ENCODE results near the gene NPHS1.

Gene NPHS1

GRCh38 chr19:35897706-35898451, 45.6 kb upstream of the NPHS1 start:
- ChIA-PET CTCF (interaction anchor here (0.6 to 0.9 kb wide), 3 partner anchors 14 to 240 kb away, joined by 3 to 5 read pairs (median 4); no protein-coding TSS in a partner anchor), POLR2A (no interaction called here)
- Histone ChIP-seq H3K9me3 (ENCODE audit: control insufficient read depth, insufficient read depth, low read depth, low read length) (no peaks in the 10 kb centered on the region), H3K4me1 (ENCODE audit: control insufficient read depth, insufficient read depth, low read length) (peaks cover 11% of the 10 kb centered on the region), H3K4me3 (ENCODE audit: low read depth, low read length) (no peak overlapping the region), H3K27ac (ENCODE audit: extremely low read depth, low read depth, low read length) (0 out of 2 replicates have a peak overlapping the region, but pooled peaks have one; percentile 11), H3K36me3 (ENCODE audit: control insufficient read depth in 2 of 2, insufficient read depth in 1 of 2, low read length in 2 of 2) (peaks cover 46 to 51% of the 10 kb centered on the region in 2 experiments)
- TF ChIP-seq ZNF121 (tag by site-specific recombination; IDR thresholded peaks at IDR 0.05) (peak; percentile 95), ZEB2 (tag by site-specific recombination; IDR thresholded peaks at IDR 0.05) (no peak)

GRCh38 chr19:35896643-35897040, 44.3 kb upstream of the NPHS1 start:
- ChIA-PET POLR2A (interaction anchor here (0.6 kb wide), 1 partner anchor 157 kb away, joined by 6 read pairs; no protein-coding TSS in a partner anchor), CTCF (interaction anchor here (0.5 to 0.8 kb wide), 2 partner anchors 14 to 27 kb away, joined by 4 to 5 read pairs; no protein-coding TSS in a partner anchor)

More at GRCh38 chr19:35896643-35897040, 44.3 kb upstream of the NPHS1 start:
- Histone ChIP-seq H3K27ac (ENCODE audit: extremely low read depth, low read depth, low read length) (no peak overlapping the region), H3K4me1 (ENCODE audit: control insufficient read depth, insufficient read depth, low read length) (peaks cover 10% of the 10 kb centered on the region), H3K9me3 (ENCODE audit: control insufficient read depth, insufficient read depth, low read depth, low read length) (no peaks in the 10 kb centered on the region), H3K36me3 (ENCODE audit: control insufficient read depth in 2 of 2, insufficient read depth in 1 of 2, low read length in 2 of 2) (peaks cover 54 to 62% of the 10 kb centered on the region in 2 experiments), H3K4me3 (ENCODE audit: low read depth, low read length) (no peak overlapping the region)
- no peak for TF ChIP-seq ZNF280D (tag by site-specific recombination; IDR thresholded peaks at IDR 0.05)
- TF ChIP-seq ZFP69B (tag by site-specific recombination; IDR thresholded peaks at IDR 0.05) = no peak
- no peak for TF ChIP-seq ZBTB49 (tag by site-specific recombination; IDR thresholded peaks at IDR 0.05; ENCODE audit: low read depth)
- no peak for TF ChIP-seq ZNF639 (tag by site-specific recombination; IDR thresholded peaks at IDR 0.05)
- no peak for TF ChIP-seq ZNF19 (tag by site-specific recombination; IDR thresholded peaks at IDR 0.05; ENCODE audit: low read depth)
- no peak for TF ChIP-seq ZNF423 (tag by site-specific recombination; IDR thresholded peaks at IDR 0.05)
- TF ChIP-seq INSM2 (tag by site-specific recombination; IDR thresholded peaks at IDR 0.05) = no peak
- TF ChIP-seq SCRT1 (tag by site-specific recombination; IDR thresholded peaks at IDR 0.05; ENCODE audit: borderline replicate concordance) = no peak
- no peak for TF ChIP-seq ZNF830 (tag by site-specific recombination; IDR thresholded peaks at IDR 0.05; ENCODE audit: low read depth)
- TF ChIP-seq ZSCAN23 (tag by site-specific recombination; IDR thresholded peaks at IDR 0.05) = no peak

Measured in HEK293 (cell line).